ENCODE measurements around the gene PCCA. TPM values are rescaled to one million over a fixed set of nuclear protein-coding genes. Genes with fewer than 3 reads are reported as not detected.
A peak's percentile ranks its signal among the peaks of the same experiment; 100 is the strongest.

The PCCA gene
- total RNA-seq, 1 donor from 2014 or later: 6.4 TPM

DNA sequence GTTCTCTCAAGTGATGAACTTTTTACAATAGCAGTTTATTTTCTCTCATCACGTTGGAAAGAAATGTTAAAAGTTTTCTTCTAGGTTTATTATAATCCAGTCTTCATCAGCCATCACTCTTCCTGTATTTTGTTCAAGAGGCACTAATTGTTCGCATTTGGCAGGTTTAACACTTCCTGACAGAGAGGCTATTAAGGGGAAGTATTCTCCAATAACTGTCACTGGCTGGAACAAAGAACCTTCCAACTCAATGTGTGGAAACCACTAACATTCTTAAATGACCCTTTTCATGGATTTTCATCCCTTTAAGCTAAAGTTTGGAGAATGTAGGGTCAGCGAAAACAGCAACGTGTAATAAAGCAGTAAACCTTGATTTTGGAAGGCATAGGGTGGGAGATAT lies 145.1 kb downstream of the PCCA start:
- DNase-seq: peak; percentile 12
- Mint-ChIP-seq H3K4me3 (no peak overlapping the region), H3K36me3 (ENCODE audit: low read depth) (no peaks in the 10 kb centered on the region), H3K4me1 (peaks cover 7% of the 10 kb centered on the region), H3K9me3 (no peaks in the 10 kb centered on the region), H3K27me3 (no peaks in the 10 kb centered on the region), H3K27ac (no peak overlapping the region)
- intact Hi-C loops (cut with micrococcal nuclease): loop anchor here (2.0 to 5.0 kb wide), 3 partner anchors 237 to 577 kb away; no protein-coding TSS in a partner anchor

DNA sequence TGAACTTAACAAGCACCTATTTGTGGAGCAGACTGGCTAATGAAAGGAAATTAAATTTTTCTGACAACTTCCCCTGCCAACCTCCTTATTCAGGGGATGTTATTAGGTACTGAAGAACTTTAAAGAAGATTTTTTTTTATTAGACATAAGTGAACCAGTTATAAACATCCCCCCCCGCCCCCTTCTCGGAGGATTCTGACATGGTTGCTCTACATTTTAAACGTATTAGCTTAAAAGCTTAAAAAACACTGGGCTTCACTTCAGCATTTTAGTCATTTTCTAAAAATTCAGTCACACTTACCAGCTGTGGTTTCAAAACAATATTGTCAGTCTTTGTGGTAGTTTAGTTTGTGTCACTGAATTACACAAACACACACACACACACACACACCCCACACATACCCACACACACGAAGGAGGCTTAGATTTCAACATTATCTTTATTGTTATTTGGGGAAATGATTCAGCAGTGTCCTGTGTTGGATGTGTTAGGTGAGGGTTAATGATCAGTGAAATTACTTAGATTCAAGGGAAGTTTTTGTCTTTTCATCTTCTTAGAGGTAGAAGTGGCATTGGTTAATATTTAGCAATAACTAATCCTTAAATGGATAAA lies 145.7 kb downstream of the PCCA start:
- no peaks in the 10 kb centered on the region for H3K27me3 Mint-ChIP-seq
- H3K4me1 Mint-ChIP-seq: peaks cover 7% of the 10 kb centered on the region
- H3K9me3 Mint-ChIP-seq: no peaks in the 10 kb centered on the region
- no peak for DNase-seq
- intact Hi-C loops (cut with micrococcal nuclease): loop anchor here (1.0 to 5.0 kb wide), 4 partner anchors 237 to 578 kb away; no protein-coding TSS in a partner anchor
- no peaks in the 10 kb centered on the region for H3K36me3 Mint-ChIP-seq (ENCODE audit: low read depth)
- no peak overlapping the region for H3K27ac Mint-ChIP-seq
- no peak overlapping the region for H3K4me3 Mint-ChIP-seq

DNA sequence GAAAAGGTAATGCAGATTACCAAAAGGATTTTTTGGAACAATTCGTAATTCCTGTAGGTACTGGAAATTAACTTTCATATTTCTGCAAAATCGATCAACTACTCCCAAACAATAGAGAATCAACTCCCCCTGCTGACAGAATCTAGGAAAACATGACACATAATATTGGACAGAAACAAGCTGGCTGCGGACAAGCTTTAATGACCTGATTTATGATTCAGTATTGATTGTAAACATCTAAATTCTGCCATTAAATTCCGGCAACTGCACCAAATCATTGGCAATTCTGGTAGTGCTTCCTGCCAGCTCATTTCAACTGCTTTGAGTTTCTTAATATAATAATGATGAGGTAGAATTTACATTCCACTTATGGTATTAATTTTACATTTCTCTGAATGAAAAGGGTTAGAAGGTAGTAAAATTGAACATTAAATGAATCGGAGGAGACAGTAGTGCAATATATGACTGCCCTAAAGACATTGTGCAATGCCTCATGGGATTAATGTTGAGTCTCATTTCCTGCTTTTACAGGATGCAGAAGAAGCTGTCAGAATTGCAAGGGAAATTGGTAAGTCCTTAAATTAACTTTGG lies 146.5 kb downstream of the PCCA start:
- no peak overlapping the region for H3K27ac Mint-ChIP-seq
- no peaks in the 10 kb centered on the region for H3K9me3 Mint-ChIP-seq
- DNase-seq: peak; percentile 76
- H3K27me3 Mint-ChIP-seq: no peaks in the 10 kb centered on the region
- H3K4me1 Mint-ChIP-seq: peaks cover 7% of the 10 kb centered on the region
- H3K4me3 Mint-ChIP-seq: no peak overlapping the region
- intact Hi-C loops (cut with micrococcal nuclease): loop anchor here (1.0 to 2.0 kb wide), 3 partner anchors 279 to 579 kb away; no protein-coding TSS in a partner anchor
- H3K36me3 Mint-ChIP-seq (ENCODE audit: low read depth): peaks cover 2% of the 10 kb centered on the region

DNA sequence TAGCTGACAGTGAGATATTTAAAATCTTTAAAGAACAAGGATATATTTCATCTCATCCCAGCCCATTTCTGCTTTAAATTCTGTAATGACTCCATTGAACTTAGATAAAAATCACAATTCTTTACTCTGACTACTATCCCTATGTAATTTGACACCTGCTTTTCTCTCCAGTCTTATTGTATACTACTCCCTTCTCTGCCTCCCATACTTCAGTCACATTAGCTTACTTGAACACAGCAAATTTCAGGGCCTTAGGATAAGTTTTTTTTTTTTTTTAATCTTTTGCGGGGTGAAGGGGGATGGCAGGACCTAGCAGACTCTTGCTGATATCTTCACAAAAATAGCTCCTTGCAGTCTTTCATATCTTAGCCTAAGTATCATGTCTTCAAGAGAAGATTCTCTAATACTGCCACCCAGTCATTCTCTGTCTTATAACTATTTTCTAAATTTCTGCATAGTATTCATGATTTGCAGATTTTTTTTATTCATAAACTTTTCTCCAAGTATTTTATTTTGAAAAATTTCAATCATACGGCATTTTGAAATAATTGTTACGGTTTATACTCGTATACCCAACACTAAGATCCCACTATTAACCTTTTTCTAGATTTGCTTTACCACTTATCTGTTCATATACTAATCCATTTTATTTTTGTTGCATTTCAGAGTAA lies 151.4 kb downstream of the PCCA start:
- Mint-ChIP-seq H3K4me3 (no peak overlapping the region), H3K36me3 (ENCODE audit: low read depth) (peaks cover 2% of the 10 kb centered on the region), H3K9me3 (no peaks in the 10 kb centered on the region), H3K27ac (no peak overlapping the region), H3K27me3 (peaks cover 3% of the 10 kb centered on the region), H3K4me1 (peaks cover 4% of the 10 kb centered on the region)
- no peak for DNase-seq
- intact Hi-C loops (cut with micrococcal nuclease): no loop called here

DNA sequence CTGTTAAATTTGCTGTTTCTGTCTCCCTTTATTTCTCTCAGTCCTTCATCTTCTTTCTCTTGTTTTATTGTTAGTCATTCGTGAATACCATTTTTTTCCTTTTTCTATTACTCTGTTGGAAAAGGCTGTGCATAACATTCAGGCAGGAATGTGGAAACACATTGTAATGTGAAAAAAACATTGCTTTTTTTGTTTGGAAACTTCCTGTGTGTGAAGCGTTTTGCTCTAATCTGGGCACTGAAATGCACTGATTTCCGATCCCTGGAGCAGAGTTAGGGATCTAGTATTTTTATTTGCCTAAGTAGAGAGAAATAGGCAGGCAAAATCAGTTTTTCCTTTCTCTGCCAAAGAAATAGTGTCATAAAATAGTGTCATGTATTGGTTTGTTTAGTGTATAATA lies 155.5 kb downstream of the PCCA start:
- DNase-seq: no peak
- intact Hi-C loops (cut with micrococcal nuclease): no loop called here
- peaks cover 3% of the 10 kb centered on the region for H3K27me3 Mint-ChIP-seq
- H3K36me3 Mint-ChIP-seq (ENCODE audit: low read depth): peaks cover 7% of the 10 kb centered on the region
- no peaks in the 10 kb centered on the region for H3K4me1 Mint-ChIP-seq
- H3K4me3 Mint-ChIP-seq: no peak overlapping the region
- no peak overlapping the region for H3K27ac Mint-ChIP-seq
- peaks cover 11% of the 10 kb centered on the region for H3K9me3 Mint-ChIP-seq

DNA sequence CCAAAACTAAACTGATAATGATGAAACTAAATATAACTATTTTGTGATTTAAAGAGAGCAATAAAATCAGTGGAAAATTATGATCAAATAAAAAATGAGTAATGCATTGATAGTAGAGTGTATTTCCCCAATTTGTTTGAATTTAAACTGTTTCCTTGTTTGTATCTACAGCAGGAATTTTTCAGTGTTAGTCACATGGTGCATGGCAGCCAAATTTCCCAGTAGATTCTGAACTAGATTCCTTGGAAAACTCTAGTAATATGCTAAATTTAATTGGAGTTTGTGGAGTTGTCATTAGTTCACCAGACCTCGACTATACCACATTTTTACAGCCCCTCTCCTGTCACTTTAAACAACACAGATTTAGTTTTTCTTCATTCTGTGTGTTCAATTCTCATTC lies 156.2 kb downstream of the PCCA start:
- DNase-seq: no peak
- no peaks in the 10 kb centered on the region for H3K4me1 Mint-ChIP-seq
- no peak overlapping the region for H3K4me3 Mint-ChIP-seq
- H3K36me3 Mint-ChIP-seq (ENCODE audit: low read depth): peaks cover 4% of the 10 kb centered on the region
- peaks cover 3% of the 10 kb centered on the region for H3K27me3 Mint-ChIP-seq
- intact Hi-C loops (cut with micrococcal nuclease): no loop called here
- H3K27ac Mint-ChIP-seq: no peak overlapping the region
- H3K9me3 Mint-ChIP-seq: peaks cover 12% of the 10 kb centered on the region

DNA sequence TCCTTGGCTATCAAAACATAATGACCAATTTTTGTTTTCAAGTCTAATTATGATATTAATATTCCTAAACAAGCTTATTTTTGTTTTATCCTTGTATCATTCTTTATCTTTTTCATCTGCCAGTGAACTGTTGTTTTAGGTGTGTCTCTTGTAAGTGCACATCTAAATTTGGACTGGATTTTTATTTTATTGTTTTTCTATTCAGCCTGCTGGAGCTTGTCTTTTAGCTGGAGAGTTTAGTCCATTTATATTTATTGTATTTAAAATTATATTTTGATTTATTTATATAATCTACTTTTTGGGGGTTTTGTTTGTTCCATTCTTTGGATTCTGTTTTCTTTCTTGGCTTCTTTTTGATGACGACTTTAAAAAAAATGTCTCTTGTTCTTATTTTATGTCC lies 159.0 kb downstream of the PCCA start:
- intact Hi-C loops (cut with micrococcal nuclease): no loop called here
- Mint-ChIP-seq H3K4me1 (no peaks in the 10 kb centered on the region), H3K9me3 (peaks cover 12% of the 10 kb centered on the region), H3K27ac (no peak overlapping the region), H3K36me3 (ENCODE audit: low read depth) (peaks cover 4% of the 10 kb centered on the region), H3K4me3 (no peak overlapping the region), H3K27me3 (peaks cover 3% of the 10 kb centered on the region)
- no peak for DNase-seq

DNA sequence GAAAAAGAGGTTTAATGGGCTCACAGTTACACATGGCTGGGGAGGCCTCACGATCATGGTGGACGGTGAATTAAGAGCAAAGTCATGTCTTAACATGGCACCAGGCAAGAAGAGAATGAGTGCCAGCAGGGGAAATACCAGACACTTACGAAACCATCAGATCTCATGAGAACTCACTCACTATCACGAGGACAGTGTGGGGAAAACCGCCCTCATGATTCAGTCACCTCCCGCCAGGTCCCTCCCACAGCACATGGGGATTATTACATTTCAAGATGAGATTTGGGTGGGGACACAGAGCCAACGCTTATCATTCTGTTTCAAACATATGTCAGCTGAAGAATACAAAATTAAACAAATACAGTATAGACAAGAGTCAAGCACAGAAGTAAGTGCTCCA lies 165.1 kb downstream of the PCCA start:
- H3K27ac Mint-ChIP-seq: no peak overlapping the region
- peaks cover 8% of the 10 kb centered on the region for H3K9me3 Mint-ChIP-seq
- H3K36me3 Mint-ChIP-seq (ENCODE audit: low read depth): peaks cover 4% of the 10 kb centered on the region
- H3K4me1 Mint-ChIP-seq: peaks cover 6% of the 10 kb centered on the region
- intact Hi-C loops (cut with micrococcal nuclease): no loop called here
- no peaks in the 10 kb centered on the region for H3K27me3 Mint-ChIP-seq
- DNase-seq: no peak
- H3K4me3 Mint-ChIP-seq: no peak overlapping the region

DNA sequence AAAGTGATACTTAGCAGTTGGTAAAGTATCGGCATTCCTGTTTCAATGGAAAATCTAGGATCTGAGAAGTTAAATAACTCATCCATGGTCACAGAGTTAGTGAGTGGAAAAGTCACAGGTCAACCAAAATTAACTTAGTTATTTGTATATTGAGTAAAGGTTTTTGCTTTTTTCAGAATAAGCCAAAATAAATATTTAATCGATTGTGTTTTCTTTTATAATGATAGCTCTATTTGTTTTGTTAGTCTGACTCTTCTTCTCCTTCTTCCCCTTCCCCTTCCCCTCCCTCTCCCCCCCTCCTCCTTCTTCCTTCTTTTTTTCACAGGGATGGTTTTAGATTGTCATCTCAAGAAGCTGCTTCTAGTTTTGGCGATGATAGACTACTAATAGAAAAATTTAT lies 173.5 kb downstream of the PCCA start:
- Mint-ChIP-seq H3K9me3 (peaks cover 3% of the 10 kb centered on the region), H3K36me3 (ENCODE audit: low read depth) (no peaks in the 10 kb centered on the region), H3K4me3 (no peak overlapping the region), H3K27me3 (no peaks in the 10 kb centered on the region), H3K27ac (no peak overlapping the region), H3K4me1 (no peaks in the 10 kb centered on the region)
- intact Hi-C loops (cut with micrococcal nuclease): no loop called here
- DNase-seq: no peak

DNA sequence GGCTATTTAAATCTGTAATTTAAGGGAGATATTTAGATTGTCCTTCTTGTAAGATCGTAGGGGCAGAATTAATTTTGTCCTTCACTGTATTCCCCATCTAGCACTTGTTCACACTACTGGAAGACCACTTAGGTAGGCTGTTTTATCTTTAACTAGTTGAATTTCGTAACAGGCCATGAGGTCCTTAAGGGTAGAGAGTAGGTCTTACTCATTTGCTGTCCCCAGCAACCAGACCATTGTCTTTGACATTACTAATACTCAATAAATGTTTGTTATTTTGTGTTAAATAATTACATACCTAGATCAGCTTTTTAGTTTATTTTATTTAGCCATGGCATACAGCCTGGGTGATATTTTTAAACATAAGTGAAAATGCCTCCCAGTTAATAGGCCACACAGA lies 177.1 kb downstream of the PCCA start:
- DNase-seq: no peak
- Mint-ChIP-seq H3K4me3 (no peak overlapping the region), H3K27ac (no peak overlapping the region), H3K27me3 (no peaks in the 10 kb centered on the region), H3K36me3 (ENCODE audit: low read depth) (peaks cover 7% of the 10 kb centered on the region), H3K9me3 (peaks cover 3% of the 10 kb centered on the region), H3K4me1 (no peaks in the 10 kb centered on the region)
- intact Hi-C loops (cut with micrococcal nuclease): no loop called here

DNA sequence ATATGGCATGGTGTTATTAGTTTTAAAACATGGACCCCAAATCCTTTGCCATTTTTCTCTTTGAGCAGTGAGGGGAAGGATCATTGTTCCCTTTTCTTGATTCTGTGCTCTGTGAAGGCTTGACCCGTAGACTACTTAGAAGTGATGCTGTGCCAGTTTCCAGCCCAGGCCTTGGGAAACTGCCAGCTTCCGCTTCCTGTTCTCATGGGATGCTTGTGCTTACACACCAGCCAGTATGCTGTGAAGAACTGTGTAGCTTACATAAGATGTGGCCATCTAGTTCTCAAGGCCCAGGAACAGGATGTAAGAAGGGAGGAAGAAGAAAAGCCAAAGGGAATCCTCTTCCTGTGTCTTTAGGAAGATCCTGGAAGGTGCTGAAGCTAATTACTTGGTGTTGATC lies 180.9 kb downstream of the PCCA start:
- DNase-seq: no peak
- peaks cover 3% of the 10 kb centered on the region for H3K9me3 Mint-ChIP-seq
- H3K27me3 Mint-ChIP-seq: no peaks in the 10 kb centered on the region
- intact Hi-C loops (cut with micrococcal nuclease): no loop called here
- H3K36me3 Mint-ChIP-seq (ENCODE audit: low read depth): peaks cover 7% of the 10 kb centered on the region
- H3K4me3 Mint-ChIP-seq: no peak overlapping the region
- no peak overlapping the region for H3K27ac Mint-ChIP-seq
- H3K4me1 Mint-ChIP-seq: no peaks in the 10 kb centered on the region

DNA sequence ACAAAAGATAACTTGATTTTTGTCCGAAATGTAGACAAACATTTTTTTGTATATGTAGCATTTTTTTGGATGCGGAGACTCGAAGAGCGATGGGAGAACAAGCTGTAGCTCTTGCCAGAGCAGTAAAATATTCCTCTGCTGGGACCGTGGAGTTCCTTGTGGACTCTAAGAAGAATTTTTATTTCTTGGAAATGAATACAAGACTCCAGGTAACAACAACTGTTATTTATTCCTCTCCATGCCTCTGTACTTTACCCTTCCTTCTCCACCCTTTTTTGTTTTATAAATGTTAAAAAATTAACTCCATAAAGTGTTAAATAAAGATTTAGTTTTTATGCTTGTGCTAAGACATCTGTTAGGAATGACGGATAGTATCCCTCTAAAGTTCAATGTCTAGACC lies 184.2 kb downstream of the PCCA start:
- Mint-ChIP-seq H3K4me1 (no peaks in the 10 kb centered on the region), H3K36me3 (ENCODE audit: low read depth) (peaks cover 9% of the 10 kb centered on the region), H3K27me3 (no peaks in the 10 kb centered on the region), H3K27ac (no peak overlapping the region), H3K4me3 (no peak overlapping the region), H3K9me3 (no peaks in the 10 kb centered on the region)
- intact Hi-C loops (cut with micrococcal nuclease): no loop called here
- no peak for DNase-seq

DNA sequence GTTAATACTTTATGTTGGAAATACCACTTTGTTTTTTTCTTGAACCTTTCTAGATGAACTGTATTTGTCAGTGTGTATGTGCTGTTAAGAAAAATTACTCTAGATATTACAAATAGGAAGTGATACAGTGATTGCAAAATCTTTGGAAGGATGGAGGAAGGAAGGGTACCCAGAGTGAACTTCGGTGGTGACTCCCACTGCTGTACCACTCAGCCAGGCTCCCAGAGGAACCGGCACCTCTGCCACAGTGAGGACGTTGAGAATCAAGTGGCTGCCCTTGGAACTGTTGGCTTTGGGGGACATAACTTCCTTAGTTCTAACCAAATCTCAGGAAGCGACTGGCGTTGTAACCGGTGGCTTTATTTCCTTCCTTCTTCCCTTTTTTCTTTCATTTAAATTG lies 184.7 kb downstream of the PCCA start:
- DNase-seq: no peak
- Mint-ChIP-seq H3K27me3 (no peaks in the 10 kb centered on the region), H3K36me3 (ENCODE audit: low read depth) (peaks cover 8% of the 10 kb centered on the region), H3K4me3 (no peak overlapping the region), H3K4me1 (no peaks in the 10 kb centered on the region), H3K27ac (no peak overlapping the region), H3K9me3 (no peaks in the 10 kb centered on the region)
- intact Hi-C loops (cut with micrococcal nuclease): no loop called here

DNA sequence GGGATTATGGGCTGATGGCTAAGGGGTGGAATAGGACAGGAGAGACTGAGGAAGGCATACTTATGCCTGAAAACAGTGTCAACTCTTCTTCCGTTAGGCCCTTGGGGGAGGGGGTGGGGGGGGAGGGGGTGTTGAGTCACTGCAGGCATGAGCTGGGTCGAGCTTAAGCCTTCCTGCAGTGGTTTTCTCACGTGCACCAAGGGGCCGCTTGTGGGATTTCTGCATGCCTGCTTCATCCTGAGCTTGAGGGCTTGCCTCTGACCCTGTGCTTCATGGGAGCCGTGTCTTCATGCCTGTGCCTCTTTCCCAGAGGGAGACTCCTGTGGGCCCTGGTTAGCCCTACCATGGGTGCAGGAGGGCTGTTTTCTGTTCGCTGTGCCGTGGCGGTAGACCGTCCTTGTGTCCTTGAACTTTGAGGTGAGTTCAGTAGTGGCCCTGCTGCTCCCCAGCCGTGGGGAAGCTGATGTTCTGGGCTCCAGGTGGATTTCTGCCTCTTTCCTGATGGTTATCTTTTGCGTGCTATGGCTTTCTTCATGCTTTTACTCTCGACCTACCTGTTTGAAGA lies 186.1 kb downstream of the PCCA start:
- H3K27me3 Mint-ChIP-seq: no peaks in the 10 kb centered on the region
- H3K9me3 Mint-ChIP-seq: no peaks in the 10 kb centered on the region
- H3K4me1 Mint-ChIP-seq: no peaks in the 10 kb centered on the region
- no peak overlapping the region for H3K4me3 Mint-ChIP-seq
- intact Hi-C loops (cut with micrococcal nuclease): no loop called here
- no peak for DNase-seq
- peaks cover 3% of the 10 kb centered on the region for H3K36me3 Mint-ChIP-seq (ENCODE audit: low read depth)
- H3K27ac Mint-ChIP-seq: no peak overlapping the region
